Fibroblast of mammary gland (primary cell): ENCODE measurements around the gene LMNTD1.

Experiments
- DNase-seq: peaks from one replicate; pipeline ENCODE4 v3.0.0-alpha.2; 2010; ENCODE audit warnings: low read depth
- H3K4me3 ChIP-seq: 2 replicates; pipeline ENCODE4 v1.5.1; 2011; ENCODE audit warnings: low read depth, mild to moderate bottlenecking, low read length, moderate library complexity; ENCODE audit not compliant: control insufficient read depth
- CTCF ChIP-seq: conservative IDR thresholded peaks from 2 replicates; pipeline ENCODE4 v1.5.1; 2011; ENCODE audit warnings: low read depth, low read length, inconsistent platforms; ENCODE audit not compliant: control insufficient read depth, insufficient read depth

Gene LMNTD1

GRCh38 chr12:25557830-25558436, 4.8 kb upstream of the LMNTD1 start:
- DNase-seq, result peak; percentile 71
- H3K4me3 ChIP-seq, result no peak overlapping the region
- peak; percentile 67 for TF ChIP-seq CTCF

- DNase-seq, result no peak
- no peak overlapping the region for H3K4me3 ChIP-seq
- TF ChIP-seq CTCF, result no peak
Measured at GRCh38 chr12:25556153-25556552, 3.1 kb upstream of the LMNTD1 start.

- H3K4me3 ChIP-seq, result no peak overlapping the region
- peak; percentile 23 for DNase-seq
- TF ChIP-seq CTCF, result no peak
Measured at GRCh38 chr12:25552681-25553080, 402 bp downstream of the LMNTD1 start.

GRCh38 chr12:25550186-25550585, 2.9 kb downstream of the LMNTD1 start:
- H3K4me3 ChIP-seq, result no peak overlapping the region
- no peak for TF ChIP-seq CTCF
- peak; percentile 69 for DNase-seq

- no peak overlapping the region for H3K4me3 ChIP-seq
- no peak for TF ChIP-seq CTCF
- DNase-seq, result no peak
Measured at GRCh38 chr12:25549120-25549519, 4.0 kb downstream of the LMNTD1 start.

- no peak overlapping the region for H3K4me3 ChIP-seq
- no peak for TF ChIP-seq CTCF
- peak; percentile 31 for DNase-seq
Measured at GRCh38 chr12:25546318-25546717, 6.8 kb downstream of the LMNTD1 start.

- DNase-seq, result no peak
- H3K4me3 ChIP-seq, result no peak overlapping the region
- no peak for TF ChIP-seq CTCF
Measured at GRCh38 chr12:25533150-25533549, 19.9 kb downstream of the LMNTD1 start.
